GM18907 (cell line): ENCODE results near the gene EVI5L.
"Not testable (repeated sequence)": the region's sequence is repeated elsewhere in the genome, so short reads cannot be mapped to it uniquely, and the experiment has no call there.

Experiments
- ATAC-seq: cut with Tn5 transposase; IDR thresholded peaks from one replicate; pipeline ENCODE4 v1.9.1; 2021; ENCODE audit warnings: mild to moderate bottlenecking, moderate library complexity; ENCODE audit not compliant: unreplicated experiment

EVI5L gene

GRCh38 chr19:7829561-7830271 lies at the start of gene EVI5L:
TSS of gene EVI5L (plus strand) at chr19:7830218. CDS start at chr19:7846543, 16,325 bp downstream.
- peak; percentile 88 for ATAC-seq

- ATAC-seq = no peak
Observed at GRCh38 chr19:7781157-7781556, 48.9 kb upstream of the EVI5L start.

- ATAC-seq = no peak
Observed at GRCh38 chr19:7783991-7784423, 46.0 kb upstream of the EVI5L start.

- ATAC-seq = no peak
Observed at GRCh38 chr19:7784856-7785255, 45.2 kb upstream of the EVI5L start.

- no peak for ATAC-seq
Observed at GRCh38 chr19:7787141-7787540, 42.9 kb upstream of the EVI5L start.

- ATAC-seq = no peak
Observed at GRCh38 chr19:7787602-7788177, 42.3 kb upstream of the EVI5L start.

GRCh38 chr19:7788178-7788932 lies 41.7 kb upstream of the EVI5L start:
- no peak for ATAC-seq

GRCh38 chr19:7788933-7789323 lies 41.1 kb upstream of the EVI5L start:
- no peak for ATAC-seq

- ATAC-seq = no peak
Observed at GRCh38 chr19:7789447-7789846, 40.6 kb upstream of the EVI5L start.

GRCh38 chr19:7790416-7790815 lies 39.6 kb upstream of the EVI5L start:
- no peak for ATAC-seq

GRCh38 chr19:7792281-7792680 lies 37.7 kb upstream of the EVI5L start:
- no peak for ATAC-seq

GRCh38 chr19:7792701-7793100 lies 37.3 kb upstream of the EVI5L start:
- ATAC-seq = not testable (repeated sequence)

GRCh38 chr19:7793493-7793892 lies 36.5 kb upstream of the EVI5L start:
- ATAC-seq = no peak

GRCh38 chr19:7795555-7796161 lies 34.4 kb upstream of the EVI5L start:
- no peak for ATAC-seq

- no peak for ATAC-seq
Observed at GRCh38 chr19:7799640-7800355, 30.2 kb upstream of the EVI5L start.

GRCh38 chr19:7801020-7801570 lies 28.9 kb upstream of the EVI5L start:
- no peak for ATAC-seq

GRCh38 chr19:7806234-7806633 lies 23.8 kb upstream of the EVI5L start:
- no peak for ATAC-seq

GRCh38 chr19:7806876-7807275 lies 23.1 kb upstream of the EVI5L start:
- no peak for ATAC-seq

- ATAC-seq = no peak
Observed at GRCh38 chr19:7808108-7808507, 21.9 kb upstream of the EVI5L start.

- no peak for ATAC-seq
Observed at GRCh38 chr19:7811989-7812388, 18.0 kb upstream of the EVI5L start.

- ATAC-seq = no peak
Observed at GRCh38 chr19:7815325-7815724, 14.7 kb upstream of the EVI5L start.
